DMS 273 treated with DMSO at 0.1 percent for 48 hours (cell line): ENCODE results near the gene RAB40B.
A peak's percentile ranks its signal among the peaks of the same experiment; 100 is the strongest.

Experiments used
- DNase-seq: peaks from one replicate; lab custom pipeline; 2025; lab: John Stamatoyannopoulos, UW

The RAB40B gene

DNA sequence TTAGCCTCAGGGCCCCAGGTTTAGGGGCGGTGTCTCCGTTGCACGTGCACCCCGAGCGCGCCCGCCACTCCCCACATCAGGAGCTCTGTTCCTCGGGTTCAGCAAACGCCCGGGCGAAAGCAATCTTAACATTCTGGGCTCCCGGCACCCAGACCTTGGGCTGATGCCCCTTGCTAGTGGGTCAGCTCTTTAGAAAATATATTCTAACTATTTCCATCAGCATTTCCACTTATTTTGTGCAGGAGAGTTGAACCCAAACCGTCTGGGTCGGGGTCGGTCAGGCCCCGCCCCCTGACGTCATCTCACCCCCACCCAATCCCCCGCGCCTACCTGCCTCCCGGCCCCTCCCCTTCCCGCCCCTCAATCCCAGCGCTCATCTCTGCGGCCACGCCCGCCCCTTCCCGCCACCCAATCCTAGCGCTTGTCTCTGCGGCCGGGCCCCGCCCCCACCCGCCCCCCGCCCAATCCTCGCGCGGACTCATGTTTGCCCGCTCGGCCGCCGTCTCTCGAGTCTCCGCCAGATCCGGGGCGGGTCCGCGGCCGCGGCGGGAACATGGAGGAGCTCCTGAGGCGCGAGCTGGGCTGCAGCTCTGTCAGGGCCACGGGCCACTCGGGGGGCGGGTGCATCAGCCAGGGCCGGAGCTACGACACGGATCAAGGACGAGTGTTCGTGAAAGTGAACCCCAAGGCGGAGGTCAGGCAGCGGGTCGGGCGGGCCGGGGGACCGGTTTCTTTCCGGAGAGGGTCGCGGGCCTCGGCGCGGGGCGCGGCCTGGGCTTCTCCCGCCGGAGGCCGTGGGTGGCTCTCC, 17.9 kb upstream of the RAB40B start, which contains the start of gene FN3KRP:
Gene FN3KRP (plus strand): TSS at position 504 of the 808 bp plus-strand sequence. CDS start 50 bp downstream, at position 554.
- peak; percentile 90 for DNase-seq

DNA sequence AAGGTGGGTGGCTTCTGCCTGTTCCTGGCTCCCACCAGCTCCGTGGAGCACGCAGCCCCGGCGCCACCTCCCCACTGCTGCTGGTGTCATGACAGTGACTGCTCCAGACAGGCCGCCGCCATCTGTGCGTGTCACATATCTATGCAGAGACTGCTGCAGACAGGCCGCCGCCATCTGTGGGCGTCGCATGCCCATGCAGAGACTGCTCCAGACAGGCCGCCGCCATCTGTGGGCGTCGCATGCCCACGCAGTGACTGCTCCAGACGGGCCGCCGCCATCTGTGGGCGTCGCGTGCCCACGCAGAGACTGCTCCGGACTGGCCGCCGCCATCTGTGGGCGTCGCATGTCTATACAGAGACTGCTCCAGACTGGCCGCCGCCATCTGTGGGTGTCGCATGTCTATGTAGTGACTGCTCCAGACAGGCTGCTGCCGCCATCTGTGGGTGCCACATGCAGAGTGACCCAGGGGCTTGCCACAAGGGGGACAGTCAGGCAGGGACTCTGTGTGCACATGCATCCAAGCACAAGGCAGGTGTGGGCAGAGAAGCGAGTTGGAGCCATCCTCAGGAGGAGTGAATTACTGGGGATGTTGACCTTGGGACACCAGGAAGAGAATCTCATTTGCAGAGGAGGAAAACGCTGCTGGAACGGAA, 14.7 kb upstream of the RAB40B start:
- no peak for DNase-seq

DNA sequence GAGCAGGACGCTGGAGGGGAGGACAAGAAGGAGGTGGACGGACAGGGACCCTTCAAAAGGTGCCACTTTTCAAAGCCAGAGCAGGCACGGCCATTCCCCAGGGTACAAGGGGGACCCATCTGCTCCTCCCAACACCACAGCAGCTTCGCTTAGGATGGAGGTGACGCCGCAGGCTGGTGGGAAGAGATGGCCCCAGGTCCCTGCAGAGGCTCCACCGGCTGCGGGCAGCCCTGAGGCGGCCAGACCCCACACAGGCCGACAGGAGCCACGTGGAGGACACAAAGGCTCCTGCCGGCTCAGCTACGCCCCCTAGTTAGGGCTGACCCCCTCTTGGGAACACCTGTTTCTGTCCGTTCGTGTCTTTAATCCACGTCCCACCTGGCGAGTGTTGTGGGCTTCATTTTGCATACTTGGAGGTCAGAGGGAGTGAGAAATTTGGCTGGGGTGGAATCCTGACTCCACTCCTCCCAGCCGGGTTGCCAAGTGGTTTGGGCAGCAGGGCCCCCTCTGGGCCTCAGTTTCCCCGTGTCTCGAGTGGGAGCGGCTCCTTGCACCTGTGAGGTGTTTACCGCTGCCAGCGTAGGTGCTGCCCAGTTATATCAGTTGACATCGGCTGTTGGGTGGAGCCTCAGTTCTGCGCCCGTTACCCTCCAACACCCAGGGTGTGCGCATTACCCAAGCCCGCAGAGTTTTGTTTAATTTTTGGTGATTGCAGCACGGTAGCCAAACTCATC, 12.2 kb upstream of the RAB40B start:
- no peak for DNase-seq

DNA sequence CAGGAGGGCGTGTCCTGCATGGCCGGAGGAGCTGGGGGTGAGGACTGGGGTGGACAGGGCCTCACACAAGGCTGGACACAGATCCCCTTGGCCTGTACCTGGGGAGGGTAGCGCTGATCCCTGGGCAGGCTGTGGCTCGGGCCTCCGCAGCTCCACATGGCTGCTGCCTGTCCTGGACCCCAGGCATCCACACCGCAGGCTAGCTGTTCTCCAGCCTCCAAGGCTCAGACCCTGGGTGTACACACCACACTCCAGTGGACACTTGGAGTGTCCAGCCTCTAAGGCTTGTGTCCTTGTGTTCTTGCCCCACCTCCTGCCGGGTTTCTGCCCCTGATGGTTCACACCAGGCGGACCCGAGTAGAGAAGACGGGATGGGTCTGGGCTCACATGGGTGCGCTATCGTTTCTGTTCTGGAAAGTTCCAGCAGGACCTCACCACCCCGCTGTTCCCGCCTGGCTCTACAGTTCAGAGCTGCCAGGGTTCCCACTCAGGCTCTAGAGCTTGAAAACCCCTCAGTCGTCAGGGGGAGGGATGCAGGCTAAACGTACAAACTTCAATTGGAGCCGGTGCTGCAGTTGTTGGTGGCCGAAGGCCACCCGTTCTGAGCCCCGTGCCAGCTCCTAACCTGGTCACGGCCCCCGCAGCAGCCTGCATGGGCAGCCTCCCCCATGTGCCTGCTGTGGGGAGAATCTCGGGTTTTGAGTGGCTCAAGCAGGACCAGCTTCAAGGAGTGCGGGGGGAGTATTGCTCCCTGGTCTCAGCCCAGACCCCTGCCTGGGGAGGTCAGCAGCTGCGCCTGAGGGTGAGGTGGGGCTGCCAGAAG, 11.4 kb upstream of the RAB40B start:
- no peak for DNase-seq

DNA sequence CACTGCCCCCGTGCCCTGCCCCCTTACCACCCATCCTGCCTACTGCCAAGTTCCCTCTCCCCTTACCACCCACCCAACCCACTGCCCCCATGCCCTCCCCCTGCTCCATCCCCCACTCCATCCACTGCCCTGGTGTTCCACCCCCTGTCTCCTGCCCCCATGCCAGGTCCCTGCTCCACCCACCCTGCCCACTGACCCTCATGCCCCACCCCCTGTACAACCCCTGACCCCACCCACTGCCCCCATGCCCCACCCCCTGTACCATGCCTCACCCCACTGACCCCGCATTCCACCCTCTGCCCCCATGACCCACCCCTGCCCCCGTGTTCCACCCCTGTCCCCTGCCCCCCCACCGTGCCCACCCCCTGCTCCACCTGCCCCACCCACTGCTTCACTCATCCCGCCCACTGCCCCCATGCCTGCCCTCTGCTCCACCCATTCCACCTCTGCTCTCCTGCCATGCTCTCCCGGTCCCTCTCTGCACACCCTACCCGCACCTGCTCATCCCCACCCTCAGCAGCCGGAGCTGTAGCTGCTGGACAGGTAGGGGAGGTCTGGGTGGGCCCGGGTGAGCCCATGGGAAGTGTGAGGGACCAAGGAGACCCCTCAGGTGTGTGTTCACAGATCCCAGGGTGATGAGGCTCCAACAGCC, 10.7 kb upstream of the RAB40B start:
- no peak for DNase-seq

DNA sequence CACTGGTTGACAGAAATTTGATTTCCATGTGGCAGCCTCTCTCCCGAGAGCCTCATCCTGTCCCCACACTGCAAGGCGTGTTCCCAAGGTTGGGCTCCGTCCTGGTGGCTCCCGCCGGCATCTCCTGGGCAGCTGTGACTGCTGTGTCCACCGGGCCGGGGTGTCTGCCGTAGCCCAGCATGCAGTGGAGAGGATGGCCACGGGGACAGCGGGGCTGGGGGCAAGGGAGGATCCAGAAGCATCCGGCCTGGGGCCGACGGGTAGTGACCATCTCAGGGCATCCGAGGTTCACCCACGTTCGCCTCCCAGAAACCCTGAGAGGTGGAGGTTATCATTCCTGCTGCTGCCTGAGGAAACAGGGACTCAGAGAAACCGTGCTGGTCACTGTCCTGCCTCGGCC, 7.3 kb upstream of the RAB40B start:
- no peak for DNase-seq

DNA sequence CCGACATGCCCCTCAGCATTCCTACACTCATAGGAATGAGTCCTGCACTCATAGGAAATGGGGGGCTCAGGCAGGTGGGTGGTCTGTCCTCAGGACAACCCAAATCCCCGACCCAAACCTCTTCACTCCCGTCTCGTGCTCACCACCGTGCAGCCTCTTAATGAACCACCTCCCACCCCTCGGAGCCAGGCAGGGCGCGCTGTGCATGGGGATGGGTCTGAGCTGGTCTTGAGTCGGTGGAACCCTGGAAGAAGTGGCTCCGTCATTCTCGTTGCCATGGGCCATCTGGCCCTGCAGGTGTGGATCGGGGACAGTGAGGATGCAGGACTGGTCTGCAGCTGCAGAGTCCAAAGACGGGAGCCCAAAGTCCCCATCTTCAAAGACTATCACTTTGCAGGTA, 6.4 kb upstream of the RAB40B start:
- no peak for DNase-seq

DNA sequence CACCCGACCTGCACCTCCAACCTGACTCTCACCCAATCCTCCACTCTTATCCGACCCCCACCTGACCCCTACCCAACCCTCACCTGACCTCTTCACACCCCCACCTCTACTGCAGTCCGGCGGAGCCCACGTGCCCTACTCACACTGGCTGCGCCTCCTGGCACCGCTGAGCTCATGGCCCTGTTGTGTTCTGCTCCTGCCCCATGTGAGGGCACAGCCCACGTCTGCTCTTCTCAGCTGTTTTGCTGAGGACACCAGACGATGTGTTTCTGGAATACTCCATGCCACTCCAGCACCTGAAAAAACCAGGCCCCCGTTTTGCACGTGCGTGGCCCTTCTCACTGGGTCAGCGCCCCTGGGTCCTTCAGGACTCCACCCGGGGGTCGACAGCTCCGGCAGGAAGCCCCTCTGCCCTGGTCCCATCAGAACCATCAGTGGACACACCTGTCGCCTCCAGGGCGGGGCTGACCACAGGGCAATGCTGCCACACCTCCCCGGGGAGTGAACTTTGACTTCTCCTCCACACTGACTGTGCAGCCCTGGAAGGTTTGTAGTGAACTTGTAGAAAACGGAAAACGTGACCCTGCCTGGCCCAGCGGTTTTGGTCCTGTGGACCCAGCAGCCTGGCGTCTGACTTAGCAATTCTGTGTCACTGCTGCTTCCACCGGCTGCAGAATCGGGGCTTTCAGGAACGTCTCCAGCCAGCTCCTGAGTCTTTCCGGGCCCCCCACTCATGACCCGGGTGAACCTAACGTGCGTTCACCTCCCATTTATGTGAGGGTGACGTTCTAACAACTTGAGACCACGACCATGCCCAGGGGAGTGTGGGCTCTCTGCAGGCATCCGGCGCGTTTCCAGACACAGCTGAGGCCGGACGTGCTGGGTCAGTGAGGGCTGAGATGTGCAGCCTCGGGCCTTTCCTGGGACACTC, 5.7 kb upstream of the RAB40B start:
- DNase-seq = no peak

DNA sequence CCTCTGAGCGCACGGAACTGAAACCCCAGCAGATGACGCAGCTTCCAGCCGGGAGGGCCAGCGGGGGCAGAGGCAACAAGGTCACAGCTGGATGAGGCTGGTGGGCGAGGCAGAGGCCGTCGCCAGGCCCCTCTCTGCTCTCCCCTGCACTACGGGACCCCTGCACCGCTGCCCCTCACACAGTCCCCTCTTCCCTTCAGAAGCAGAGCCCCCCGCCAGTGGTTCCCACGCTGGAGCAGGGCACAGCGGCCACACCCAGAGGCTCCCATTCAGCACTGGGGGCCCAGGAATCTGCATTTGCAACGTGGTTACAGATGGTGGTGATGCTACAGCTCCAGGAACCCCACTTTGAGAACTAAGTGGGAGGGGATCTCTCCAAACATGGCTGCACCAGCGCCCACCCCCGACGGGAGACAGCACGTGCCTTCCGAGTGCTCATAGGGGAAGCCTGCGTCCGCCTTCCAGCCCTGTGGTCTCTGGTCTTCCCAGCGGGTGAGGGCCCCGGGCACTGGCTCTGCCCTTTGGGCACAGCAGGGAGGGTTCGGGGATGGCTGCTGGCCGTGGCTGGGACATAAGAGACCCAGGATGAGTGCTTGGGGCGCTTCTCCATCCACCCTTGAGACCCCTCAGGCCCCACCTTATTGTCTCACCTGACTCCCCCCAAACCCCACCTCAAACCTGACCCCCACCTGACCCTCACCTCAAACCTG, 4.7 kb upstream of the RAB40B start:
- no peak for DNase-seq

DNA sequence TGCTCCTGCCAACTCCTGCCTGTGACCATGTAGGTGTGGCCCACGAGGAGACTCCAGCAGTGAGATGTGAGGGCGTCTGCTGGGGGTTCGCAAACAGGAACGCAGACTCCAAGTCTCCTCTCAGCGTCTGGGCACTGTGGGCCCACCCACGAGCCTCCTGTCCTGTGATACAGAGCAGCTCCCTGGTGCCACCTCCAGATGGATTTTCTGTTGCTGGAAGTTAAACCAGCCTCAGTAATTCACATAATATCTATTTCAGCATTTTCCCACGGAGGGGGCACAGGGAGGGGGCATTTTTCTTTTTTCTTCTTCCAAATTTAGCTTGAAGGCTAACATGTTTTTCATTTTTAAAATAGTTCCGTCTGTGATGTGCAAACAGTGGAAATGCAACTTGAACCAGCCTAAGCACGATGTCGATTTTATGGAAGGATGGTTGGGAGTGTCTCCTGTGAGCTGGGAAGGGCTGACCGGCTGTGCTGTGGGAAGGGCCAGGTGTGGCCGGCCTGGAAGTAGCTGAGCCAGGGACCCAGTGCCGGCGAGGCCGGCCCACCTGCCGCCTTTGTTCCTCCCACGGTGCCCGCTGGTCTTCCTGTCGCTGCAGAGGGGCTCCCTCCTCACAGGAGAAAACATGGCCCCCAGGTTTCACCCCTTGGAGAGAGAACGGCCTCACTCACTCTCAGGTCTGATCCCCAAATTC, 3.9 kb upstream of the RAB40B start:
- DNase-seq = no peak

DNA sequence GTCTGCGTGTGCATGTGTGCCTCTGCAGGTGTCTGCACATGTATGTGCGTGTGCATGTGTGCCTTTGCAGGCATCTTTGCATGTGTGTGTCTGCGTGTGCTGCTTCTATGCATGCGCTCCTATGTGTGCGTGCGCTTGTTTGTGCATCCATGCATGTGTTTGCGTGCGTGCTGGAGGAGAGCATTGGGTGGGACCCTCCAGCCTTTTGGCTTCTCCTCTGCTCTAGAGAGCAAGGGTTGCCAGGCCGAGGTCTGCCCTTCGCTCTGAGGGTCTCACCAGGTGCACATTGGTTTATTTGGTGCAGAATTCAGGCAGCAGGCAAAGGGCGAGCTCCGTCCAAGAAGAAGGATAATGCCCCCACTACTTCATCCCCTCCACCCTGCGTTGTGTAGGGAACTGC, 1.1 kb upstream of the RAB40B start:
- no peak for DNase-seq

DNA sequence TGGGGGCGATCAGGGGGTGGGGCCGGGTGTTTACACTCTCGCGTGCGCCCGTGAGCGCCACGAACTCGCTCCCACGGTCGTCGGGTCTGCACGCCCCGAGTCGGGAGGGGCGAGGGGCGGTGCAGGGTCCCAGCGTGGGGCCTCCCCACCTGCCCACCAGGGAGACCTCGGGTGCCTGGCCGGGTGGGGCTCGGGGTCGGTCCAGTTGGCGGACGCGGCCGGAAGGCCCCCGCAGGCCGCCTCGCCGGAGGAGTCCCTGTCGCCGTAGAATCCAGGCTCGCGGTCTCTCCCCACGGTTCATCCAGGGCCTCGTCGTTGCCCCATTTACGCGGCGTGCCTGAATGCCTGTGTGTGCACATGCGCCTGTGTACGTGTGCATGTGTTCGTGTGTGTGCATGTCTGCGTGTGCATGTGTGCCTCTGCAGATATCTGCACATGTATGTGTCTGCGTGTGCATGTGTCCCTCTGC, 510 bp upstream of the RAB40B start:
- DNase-seq = no peak

DNA sequence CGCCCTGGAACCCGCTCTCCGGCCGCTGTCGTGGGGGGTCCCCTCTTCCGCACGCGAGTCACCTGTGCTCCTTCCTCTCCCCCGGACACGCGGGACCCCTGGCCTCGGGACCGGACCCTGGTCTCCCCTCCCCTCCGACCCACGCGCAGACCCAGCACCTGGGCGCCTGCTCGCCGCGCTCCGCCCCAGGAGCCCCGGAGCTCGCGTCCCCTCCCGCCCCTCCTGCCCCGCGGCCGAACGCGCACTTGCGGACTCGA, 762 bp downstream of the RAB40B start:
- DNase-seq = no peak

DNA sequence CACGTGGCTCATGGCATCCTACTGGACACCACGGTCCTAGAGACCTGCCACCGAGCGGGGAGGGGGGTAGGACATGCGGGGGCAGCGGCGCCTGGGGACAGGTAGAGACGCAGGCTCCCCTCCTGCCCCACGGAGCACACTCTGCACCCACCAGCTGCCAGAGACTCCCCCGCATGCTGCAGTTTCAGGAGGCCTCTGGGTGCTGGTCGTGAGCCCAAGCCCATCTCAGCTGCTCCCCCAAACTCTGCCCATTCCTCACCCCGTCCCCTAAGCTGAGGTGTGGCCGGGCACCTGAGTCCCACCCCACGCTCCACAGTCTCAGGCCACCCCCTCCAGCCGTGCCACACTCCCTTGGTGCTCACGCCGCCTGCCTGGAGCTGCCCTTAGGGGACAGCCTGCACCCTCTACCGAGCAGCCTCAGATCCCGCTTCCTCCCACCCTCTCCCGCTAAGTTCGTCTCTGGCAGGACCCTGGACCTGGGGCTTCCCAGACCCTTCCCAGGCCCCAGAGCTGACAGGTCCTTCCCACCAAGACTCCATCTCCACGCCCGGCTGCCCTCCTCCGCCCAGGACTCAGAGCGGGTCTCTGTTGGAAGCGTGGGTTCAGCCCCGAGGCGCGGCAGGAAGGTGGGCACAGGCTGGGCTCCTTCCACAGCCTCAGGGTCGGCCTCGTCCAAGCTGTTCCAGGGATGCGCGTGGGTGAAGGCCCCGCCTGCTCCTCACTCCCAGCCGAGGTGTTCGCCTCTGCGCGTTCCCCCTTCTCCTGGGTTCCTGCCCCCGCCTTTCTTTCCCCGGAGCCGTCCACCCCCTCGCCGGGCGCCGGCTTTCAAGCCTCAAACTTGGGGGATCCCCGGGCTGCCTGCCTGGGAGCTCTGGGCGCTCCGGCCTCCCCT, 1.3 kb downstream of the RAB40B start:
- no peak for DNase-seq

DNA sequence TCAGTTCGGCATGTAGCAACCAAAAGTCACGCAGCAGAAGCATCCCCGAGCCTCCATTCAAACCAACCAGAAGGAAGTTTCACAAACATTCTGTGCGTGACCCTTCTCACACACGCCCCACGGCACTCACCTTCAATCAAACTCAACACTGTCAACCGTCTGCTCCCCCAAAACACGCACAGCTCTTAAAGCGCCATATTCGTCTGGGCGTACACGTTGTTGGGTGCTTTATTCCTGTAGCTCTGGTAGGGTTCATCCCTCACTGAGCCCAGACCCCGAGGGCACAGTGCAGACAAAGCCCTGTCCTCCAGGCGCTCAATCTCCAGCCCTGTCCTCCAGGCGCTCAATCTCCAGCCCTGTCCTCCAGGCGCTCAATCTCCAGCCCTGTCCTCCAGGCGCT, 2.2 kb downstream of the RAB40B start:
- no peak for DNase-seq

DNA sequence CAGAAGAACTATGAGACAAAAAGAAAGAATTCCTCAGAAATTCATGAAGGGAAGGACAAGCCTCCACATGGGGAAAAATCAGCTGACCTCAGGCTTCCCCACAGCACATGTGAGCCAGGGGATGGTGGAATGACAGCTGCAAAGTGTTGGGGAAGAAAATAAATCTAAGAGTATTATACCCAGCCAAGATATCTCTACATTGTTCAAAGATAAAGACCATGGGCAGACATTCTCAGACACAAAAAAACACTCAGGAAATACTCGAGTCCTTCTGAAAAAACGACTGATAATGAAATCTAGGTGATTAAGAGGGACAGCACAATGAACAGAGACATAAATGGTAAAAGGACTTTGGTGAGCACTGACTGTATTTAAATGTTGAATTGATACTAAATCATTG, 3.9 kb downstream of the RAB40B start:
- DNase-seq = no peak

DNA sequence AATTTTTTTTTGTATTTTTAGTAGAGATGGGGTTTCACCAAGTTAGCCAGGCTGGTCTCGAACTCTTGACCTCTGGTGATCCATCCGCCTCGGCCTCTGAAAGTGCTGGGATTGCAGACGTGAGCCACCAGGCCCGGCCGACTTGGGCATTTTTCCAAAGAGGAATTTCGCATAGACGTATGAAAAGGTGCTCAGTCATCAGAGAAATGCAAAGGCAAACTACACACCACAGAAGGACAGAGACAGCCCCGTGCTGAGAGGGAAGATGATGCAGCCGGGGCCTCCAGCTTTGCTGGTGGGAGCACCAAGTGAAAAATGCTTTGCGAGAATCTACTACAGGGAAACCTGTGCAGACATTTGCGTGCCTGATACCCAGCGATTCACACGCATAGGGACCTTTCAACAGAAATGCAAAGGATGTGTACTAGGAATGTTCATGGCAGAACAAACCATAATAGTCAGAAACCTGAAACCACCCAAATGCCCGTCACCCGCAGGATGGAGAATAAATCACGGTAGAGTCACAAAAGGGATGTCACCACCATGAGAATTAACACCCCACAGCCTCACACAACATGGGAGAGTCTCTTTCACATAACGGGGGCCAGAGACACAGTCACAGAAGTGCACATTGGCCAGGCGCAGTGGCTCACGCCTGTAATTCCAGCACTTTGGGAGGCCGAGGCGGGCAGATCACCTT, 5.2 kb downstream of the RAB40B start:
- no peak for DNase-seq

DNA sequence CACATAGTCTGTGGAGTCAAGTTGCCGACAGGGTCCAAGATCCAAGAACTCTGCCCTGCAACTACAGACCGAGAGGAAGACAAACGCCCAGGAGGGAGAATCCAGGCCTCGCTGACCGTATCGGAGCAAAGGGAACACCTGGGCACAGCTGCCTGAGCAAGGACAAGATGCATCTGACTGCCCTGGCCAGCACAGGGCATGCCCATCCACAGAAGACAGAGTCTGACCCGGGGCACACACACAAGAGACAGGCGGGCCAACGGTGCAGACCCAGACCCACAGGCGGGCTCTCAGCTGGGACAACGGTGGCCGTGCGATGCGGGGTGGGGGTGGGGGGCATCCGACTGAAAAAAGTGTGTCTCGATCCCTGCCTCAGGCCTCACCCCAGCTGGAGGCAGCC, 6.2 kb downstream of the RAB40B start:
- no peak for DNase-seq
